HEK293T (cell line): ENCODE results near the gene HERC3.

Experiments
- CTCF ChIA-PET: fragments of 350-600 bp; formaldehyde crosslinking; extraction: SDS; loops from one replicate; lab custom pipeline; 2021; ENCODE audit warnings: antibody characterized with exemption, inconsistent platforms; lab: Yijun Ruan, JAX
- POLR2A ChIA-PET: fragments of 350-600 bp; formaldehyde crosslinking; extraction: SDS; loops from one replicate; lab custom pipeline; 2020; ENCODE audit warnings: antibody characterized with exemption, inconsistent platforms; lab: Yijun Ruan, JAX
- DNase-seq: peaks from one replicate; pipeline ENCODE4 v3.0.0; 2012; ENCODE audit warnings: mixed read lengths; ENCODE audit errors: extremely low spot score
- ARNT ChIP-seq: fragments of 450-650 bp; IDR thresholded peaks from 2 replicates; pipeline ENCODE4 v1.6.1; 2017; ENCODE audit warnings: mild to moderate bottlenecking
- BHLHE40 ChIP-seq: fragments of 450-650 bp; IDR thresholded peaks from 2 replicates; pipeline ENCODE4 v1.6.1; 2016; ENCODE audit warnings: mild to moderate bottlenecking, moderate library complexity, borderline replicate concordance
- CTBP1 ChIP-seq: fragments of 450-650 bp; IDR thresholded peaks from 2 replicates; pipeline ENCODE4 v1.6.1; 2016; ENCODE audit warnings: borderline replicate concordance
- ELF4 ChIP-seq: fragments of 450-650 bp; IDR thresholded peaks from 2 replicates; pipeline ENCODE4 v1.6.1; 2017; ENCODE audit warnings: antibody characterized with exemption
- FOXA1 ChIP-seq: fragments of 450-650 bp; IDR thresholded peaks from 2 replicates; pipeline ENCODE4 v1.6.1; 2016; ENCODE audit warnings: mild to moderate bottlenecking
- FOXK2 ChIP-seq: fragments of 450-650 bp; IDR thresholded peaks from 2 replicates; pipeline ENCODE4 v1.6.1; 2016; ENCODE audit warnings: mild to moderate bottlenecking
- FOXM1 ChIP-seq: fragments of 450-650 bp; IDR thresholded peaks from 2 replicates; pipeline ENCODE4 v1.6.1; 2017; ENCODE audit warnings: mild to moderate bottlenecking, borderline replicate concordance
- HDGF ChIP-seq: fragments of 450-650 bp; IDR thresholded peaks from 2 replicates; pipeline ENCODE4 v1.6.1; 2017; ENCODE audit warnings: antibody characterized with exemption, borderline replicate concordance
- L3MBTL2 ChIP-seq: fragments of 450-650 bp; conservative IDR thresholded peaks from 2 replicates; pipeline ENCODE4 v1.6.1; 2016; ENCODE audit warnings: mild to moderate bottlenecking
- LEF1 ChIP-seq: fragments of 450-650 bp; IDR thresholded peaks from 2 replicates; pipeline ENCODE4 v1.6.1; 2017; ENCODE audit warnings: mild to moderate bottlenecking, borderline replicate concordance
- NFRKB ChIP-seq: fragments of 450-650 bp; IDR thresholded peaks from 2 replicates; pipeline ENCODE4 v1.6.1; 2016; ENCODE audit warnings: mild to moderate bottlenecking, moderate library complexity
- PKNOX1 ChIP-seq: fragments of 450-650 bp; IDR thresholded peaks from 2 replicates; pipeline ENCODE4 v1.6.1; 2016
- SP1 ChIP-seq: fragments of 450-650 bp; IDR thresholded peaks from 2 replicates; pipeline ENCODE4 v1.6.1; 2017
- SUZ12 ChIP-seq: fragments of 450-650 bp; IDR thresholded peaks from 2 replicates; pipeline ENCODE4 v1.6.1; 2016; ENCODE audit warnings: mild to moderate bottlenecking
- TARDBP ChIP-seq: fragments of 450-650 bp; IDR thresholded peaks from 2 replicates; pipeline ENCODE4 v1.6.1; 2016
- ZNF384 ChIP-seq: fragments of 450-650 bp; IDR thresholded peaks from 2 replicates; pipeline ENCODE4 v1.6.1; 2016

The HERC3 gene

GRCh38 chr4:88587306-88587705 lies 5.0 kb upstream of the HERC3 start:
- no peak for TF ChIP-seq PKNOX1
- no peak for TF ChIP-seq ZNF384
- TF ChIP-seq ARNT, result no peak
- TF ChIP-seq TARDBP, result no peak
- ChIA-PET CTCF (no interaction called here), POLR2A (no interaction called here)
- DNase-seq, result no peak

DNA sequence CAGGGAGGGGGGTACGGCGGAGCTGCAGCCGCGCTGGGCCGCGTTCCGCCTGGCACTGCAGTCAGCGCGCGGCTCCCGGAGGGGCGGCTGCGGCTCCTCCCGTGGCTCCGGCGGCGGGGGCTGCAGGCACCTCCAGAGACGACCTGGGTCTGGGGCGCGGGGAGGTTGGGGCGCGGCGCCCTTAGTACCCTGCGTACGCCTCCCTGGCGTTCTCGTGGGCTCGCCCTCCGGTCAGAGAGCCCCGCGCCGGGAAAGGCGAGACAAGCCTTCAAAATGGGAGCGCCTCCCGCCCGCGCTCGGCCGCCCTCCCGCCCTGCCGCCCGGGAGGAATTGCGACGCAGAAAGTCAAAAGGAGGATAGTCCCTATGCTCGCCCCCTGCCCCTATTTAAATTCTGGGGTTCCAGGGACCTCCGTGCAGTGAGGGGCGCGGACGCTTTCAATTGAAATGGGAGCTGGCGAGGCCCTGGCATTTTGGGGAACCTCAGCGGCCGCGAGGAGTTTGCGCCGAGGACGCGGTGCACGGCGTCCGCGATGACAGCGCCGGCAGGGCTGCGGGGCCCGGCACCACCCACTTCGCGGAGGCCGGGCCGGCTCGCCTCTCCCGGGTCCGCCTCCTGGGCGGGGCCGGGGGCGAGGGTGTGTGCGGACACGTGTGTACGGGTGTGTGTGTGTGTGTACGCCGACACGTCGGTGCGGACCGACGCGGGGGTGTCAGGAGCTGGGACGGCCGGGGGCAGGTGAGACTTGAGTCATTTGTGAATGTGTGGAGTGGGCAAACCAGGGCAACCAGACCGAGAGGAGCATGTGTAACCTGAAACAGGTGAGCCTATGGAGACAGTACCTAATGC lies 544 bp downstream of the HERC3 start:
- TF ChIP-seq SP1, result no peak
- peak; percentile 40; the same call in 1 of the 2 replicates for TF ChIP-seq L3MBTL2
- POLR2A ChIA-PET, result interaction anchor here (1.0 to 1.5 kb wide), 2 partner anchors 69 to 70 kb away, joined by 4 read pairs; partner anchors contain the start of gene PYURF
- peak; percentile 86 for DNase-seq
- CTCF ChIA-PET, result interaction anchor here (0.6 to 1.4 kb wide), 2 partner anchors 9 to 511 kb away, joined by 3 read pairs; no protein-coding TSS in a partner anchor

DNA sequence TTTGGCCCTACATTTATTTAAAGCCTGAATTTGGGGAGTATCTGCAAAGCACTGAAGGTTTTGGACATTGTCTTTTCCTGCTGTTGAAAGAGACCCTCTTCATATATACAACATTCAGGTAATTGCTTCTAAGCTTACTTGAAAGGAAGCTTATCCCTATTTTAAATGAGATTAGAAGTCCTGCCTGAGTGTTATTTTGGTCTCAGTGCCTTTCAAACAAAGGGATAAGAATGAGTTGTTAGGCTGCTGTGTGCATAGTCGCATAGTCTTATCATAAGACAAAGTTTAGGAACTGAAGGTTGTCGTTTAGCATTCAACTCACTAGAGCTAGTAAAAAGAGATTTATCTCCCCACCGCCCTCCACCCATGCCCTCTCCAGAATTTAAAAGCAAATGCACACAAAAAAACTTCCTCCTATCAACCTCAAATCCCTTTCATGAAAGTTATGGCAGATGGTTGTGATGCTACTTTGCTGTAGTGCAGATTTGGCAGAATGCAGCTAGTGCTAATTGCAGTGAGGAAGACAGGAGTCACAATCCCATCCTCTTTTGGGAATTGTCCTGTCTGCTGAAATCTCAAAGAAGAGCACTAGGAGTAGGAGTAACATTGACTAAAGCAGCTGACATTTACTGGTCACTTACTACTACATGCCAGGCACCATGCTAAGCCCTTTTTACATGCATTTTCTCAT lies 5.8 kb downstream of the HERC3 start:
- ChIA-PET POLR2A (no interaction called here), CTCF (no interaction called here)
- TF ChIP-seq BHLHE40, result no peak
- TF ChIP-seq FOXK2, result no peak
- TF ChIP-seq NFRKB, result no peak
- no peak for TF ChIP-seq FOXM1
- no peak for TF ChIP-seq PKNOX1
- TF ChIP-seq ZNF384, result no peak
- DNase-seq, result no peak

DNA sequence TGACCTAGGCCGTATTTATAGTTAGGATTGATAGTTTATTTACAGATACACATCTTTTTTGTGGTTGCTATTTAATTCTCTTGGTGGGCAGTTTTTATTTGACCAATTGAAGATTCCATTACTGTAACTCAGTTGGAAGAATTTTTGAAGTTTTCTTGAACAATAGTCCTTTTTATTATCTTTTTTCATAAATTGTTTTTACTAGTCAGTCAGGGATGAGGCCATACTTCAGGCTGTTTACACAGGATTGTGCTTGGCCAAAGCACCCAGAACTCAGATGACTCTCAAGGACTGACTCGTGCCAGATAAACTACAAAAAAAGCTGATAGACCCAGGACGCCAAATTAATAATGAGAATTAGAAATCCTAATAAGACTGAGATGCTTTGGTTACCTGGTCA lies 7.0 kb downstream of the HERC3 start:
- TF ChIP-seq CTBP1 (no peak), SP1 (no peak), FOXM1 (no peak), BHLHE40 (no peak), ELF4 (no peak), L3MBTL2 (no peak), TARDBP (no peak), NFRKB (no peak), SUZ12 (no peak)
- ChIA-PET CTCF (no interaction called here), POLR2A (no interaction called here)
- DNase-seq, result no peak

DNA sequence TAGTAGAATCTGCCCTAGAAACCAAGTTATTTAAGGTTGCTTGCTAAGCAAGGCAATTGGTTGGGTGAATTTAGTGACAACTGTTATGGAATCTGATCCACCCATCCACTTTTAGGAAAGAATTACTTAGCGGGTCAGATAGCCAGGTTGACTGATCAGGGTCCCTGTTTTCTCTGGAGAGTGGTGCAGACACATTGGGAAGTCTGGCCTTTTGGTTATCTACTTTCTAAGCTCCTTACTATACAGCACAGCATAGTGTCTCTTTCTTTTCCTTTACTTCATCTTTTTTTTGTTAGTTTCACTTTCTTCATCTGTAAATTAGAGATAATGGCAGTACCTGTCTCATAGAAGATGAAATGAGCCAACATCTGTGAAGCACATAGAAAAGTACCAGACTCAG lies 7.4 kb downstream of the HERC3 start:
- DNase-seq, result no peak
- CTCF ChIA-PET, result no interaction called here
- POLR2A ChIA-PET, result no interaction called here
- TF ChIP-seq PKNOX1 (no peak), SP1 (no peak), FOXA1 (no peak), HDGF (no peak), LEF1 (no peak)

DNA sequence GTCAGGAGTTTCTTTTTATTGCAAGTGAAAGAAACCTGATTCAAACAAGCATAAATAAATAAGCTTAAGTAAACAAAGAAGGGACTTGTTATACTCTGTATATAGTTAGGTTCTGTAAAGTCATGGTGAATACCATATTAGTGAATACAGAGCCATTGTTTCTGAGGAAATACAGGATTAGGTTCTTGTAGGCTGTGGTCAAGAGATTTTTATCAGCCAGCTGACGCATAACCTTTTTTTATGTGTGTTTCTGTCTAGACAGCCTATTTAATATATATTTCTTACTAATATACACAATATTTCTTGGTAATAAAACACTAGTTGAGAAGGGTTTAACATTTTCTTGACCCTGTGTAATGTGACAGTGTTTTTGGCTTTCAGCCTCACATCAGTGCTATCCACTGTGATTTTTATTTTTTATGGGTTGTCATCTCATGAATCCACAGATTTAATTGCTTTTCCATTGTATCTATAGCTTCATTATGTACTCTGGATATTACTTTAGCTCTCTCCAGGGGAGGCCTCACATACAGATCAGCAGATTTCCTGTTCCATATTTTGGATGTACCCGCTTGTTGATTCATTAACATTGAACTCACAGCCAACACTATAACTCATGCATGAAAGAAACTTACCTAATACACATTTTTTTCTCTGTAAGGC lies 8.0 kb downstream of the HERC3 start:
- no peak for TF ChIP-seq ELF4
- TF ChIP-seq L3MBTL2, result no peak
- no peak for TF ChIP-seq FOXM1
- TF ChIP-seq NFRKB, result no peak
- TF ChIP-seq HDGF, result no peak
- no peak for TF ChIP-seq PKNOX1
- TF ChIP-seq FOXK2, result no peak
- no peak for TF ChIP-seq FOXA1
- no peak for TF ChIP-seq CTBP1
- TF ChIP-seq ARNT, result no peak
- TF ChIP-seq BHLHE40, result no peak
- TF ChIP-seq ZNF384, result no peak
- TF ChIP-seq TARDBP, result no peak
- no peak for TF ChIP-seq LEF1
- TF ChIP-seq SUZ12, result no peak
- no peak for TF ChIP-seq SP1
- ChIA-PET CTCF (no interaction called here), POLR2A (interaction anchor here (0.7 kb wide), 1 partner anchor 1058 kb away, joined by 3 read pairs; no protein-coding TSS in a partner anchor)
- DNase-seq, result no peak
